MV-4-11 (cell line): ENCODE measurements around the gene ZNF835.
"Not testable (repeated sequence)": the region's sequence is repeated elsewhere in the genome, so short reads cannot be mapped to it uniquely, and the experiment has no call there.

Experiments used
- DNase-seq: peaks from one replicate; lab custom pipeline; 2025; lab: John Stamatoyannopoulos, UW

The ZNF835 gene

GRCh38 chr19:56671613-56671994 lies at the start of gene ZNF835:
ZNF835 (minus strand) TSS chr19:56671757; CDS start chr19:56665198, 6,559 bp downstream.
- no peak for DNase-seq

GRCh38 chr19:56720281-56720680 lies 48.7 kb upstream of the ZNF835 start:
- no peak for DNase-seq

GRCh38 chr19:56718231-56718630 lies 46.7 kb upstream of the ZNF835 start:
- DNase-seq, result no peak

GRCh38 chr19:56712611-56713276 lies 41.2 kb upstream of the ZNF835 start:
- no peak for DNase-seq

- no peak for DNase-seq
Measured at GRCh38 chr19:56710437-56710836, 38.9 kb upstream of the ZNF835 start.

- no peak for DNase-seq
Measured at GRCh38 chr19:56707821-56708220, 36.3 kb upstream of the ZNF835 start.

- DNase-seq, result no peak
Measured at GRCh38 chr19:56705939-56706338, 34.4 kb upstream of the ZNF835 start.

GRCh38 chr19:56701895-56702294 lies 30.3 kb upstream of the ZNF835 start:
- DNase-seq, result no peak

- no peak for DNase-seq
Measured at GRCh38 chr19:56699552-56699951, 28.0 kb upstream of the ZNF835 start.

- no peak for DNase-seq
Measured at GRCh38 chr19:56692206-56692895, 20.8 kb upstream of the ZNF835 start.

- DNase-seq, result peak; percentile 45
Measured at GRCh38 chr19:56690670-56691069, 19.1 kb upstream of the ZNF835 start.

- DNase-seq, result no peak
Measured at GRCh38 chr19:56689198-56689597, 17.6 kb upstream of the ZNF835 start.

- no peak for DNase-seq
Measured at GRCh38 chr19:56687031-56687430, 15.5 kb upstream of the ZNF835 start.

GRCh38 chr19:56683116-56683515 lies 11.6 kb upstream of the ZNF835 start:
- no peak for DNase-seq

GRCh38 chr19:56681702-56682101 lies 10.1 kb upstream of the ZNF835 start:
- no peak for DNase-seq

- DNase-seq, result no peak
Measured at GRCh38 chr19:56678205-56678604, 6.6 kb upstream of the ZNF835 start.

GRCh38 chr19:56672610-56673009 lies 1.1 kb upstream of the ZNF835 start:
- not testable (repeated sequence) for DNase-seq

GRCh38 chr19:56670961-56671612 lies 470 bp downstream of the ZNF835 start:
- no peak for DNase-seq

- no peak for DNase-seq
Measured at GRCh38 chr19:56670401-56670960, 1.1 kb downstream of the ZNF835 start.

GRCh38 chr19:56668676-56669075 lies 2.9 kb downstream of the ZNF835 start:
- no peak for DNase-seq

- DNase-seq, result no peak
Measured at GRCh38 chr19:56667311-56667870, 4.2 kb downstream of the ZNF835 start.

GRCh38 chr19:56664511-56664910 lies 7.0 kb downstream of the ZNF835 start:
- no peak for DNase-seq
